GM12878 (cell line): ENCODE measurements around the gene L1TD1.

Experiments used
- POLR2AphosphoS5 ChIP-seq: IDR thresholded peaks from 2 replicates; pipeline ENCODE4 v1.6.1; 2011; ENCODE audit warnings: mild to moderate bottlenecking, low read length, inconsistent platforms
- REST ChIP-seq: IDR thresholded peaks from 2 replicates; pipeline ENCODE4 v1.6.1; 2012; ENCODE audit warnings: mild to moderate bottlenecking, low read depth, low read length
- SMARCA5 ChIP-seq: fragments of 450-650 bp; IDR thresholded peaks from 2 replicates; pipeline ENCODE4 v1.6.1; 2017; ENCODE audit warnings: mild to moderate bottlenecking
- SMC3 ChIP-seq: IDR thresholded peaks from 2 replicates; pipeline ENCODE4 v1.6.1; 2011; ENCODE audit warnings: low read length, improper control_type of control experiment, borderline replicate concordance
- TBL1XR1 ChIP-seq: IDR thresholded peaks from 2 replicates; pipeline ENCODE4 v1.6.1; 2012; ENCODE audit warnings: low read depth, low read length, improper control_type of control experiment
- ZBED1 ChIP-seq: IDR thresholded peaks from 2 replicates; pipeline ENCODE4 v1.6.1; 2016; ENCODE audit warnings: borderline replicate concordance

- no peak for TF ChIP-seq REST
- TF ChIP-seq TBL1XR1, result no peak
- TF ChIP-seq ZBED1, result no peak
- no peak for TF ChIP-seq SMC3
- TF ChIP-seq POLR2AphosphoS5, result no peak
- TF ChIP-seq SMARCA5, result no peak
Measured at GRCh38 chr1:62194651-62195544, at the start of gene L1TD1.
